Activated CD8-positive, alpha-beta memory T cell treated with anti-CD3 and anti-CD28 coated beads, Interleukin-2, amount 50 U/mL, for 48 hours (primary cell): Measurements from ENCODE around the gene PSME1.
A peak's percentile ranks its signal among the peaks of the same experiment; 100 is the strongest.

Experiments used
- DNase-seq: peaks from one replicate; pipeline ENCODE4 v3.0.0-alpha.2; 2020

Gene PSME1

DNA sequence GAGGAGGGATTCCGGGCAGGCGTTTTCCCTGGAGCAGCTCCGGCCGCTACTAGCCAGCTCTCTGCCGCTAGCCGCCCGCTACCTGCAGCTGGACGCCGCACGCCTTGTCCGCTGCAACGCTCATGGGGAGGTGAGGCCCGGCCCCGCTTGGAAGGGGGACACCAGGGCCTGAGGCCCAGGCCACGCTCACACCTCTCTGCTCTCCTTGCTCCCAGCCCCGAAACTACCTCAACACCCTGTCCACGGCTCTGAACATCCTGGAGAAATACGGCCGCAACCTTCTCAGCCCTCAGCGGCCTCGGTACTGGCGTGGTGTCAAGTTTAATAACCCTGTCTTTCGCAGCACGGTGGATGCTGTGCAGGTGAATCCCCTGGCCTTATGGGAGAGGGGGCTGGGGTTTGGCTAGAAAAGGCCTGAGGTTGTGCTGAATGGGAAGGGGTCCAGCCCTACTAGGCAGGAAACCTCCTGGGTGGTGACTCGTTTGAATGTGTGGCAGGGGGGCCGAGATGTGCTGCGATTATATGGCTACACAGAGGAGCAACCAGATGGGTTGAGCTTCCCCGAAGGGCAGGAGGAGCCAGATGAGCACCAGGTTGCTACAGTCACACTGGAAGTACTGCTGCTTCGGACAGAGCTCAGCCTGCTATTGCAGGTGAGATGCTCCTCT lies 11.9 kb downstream of the PSME1 start:
- DNase-seq, result no peak

DNA sequence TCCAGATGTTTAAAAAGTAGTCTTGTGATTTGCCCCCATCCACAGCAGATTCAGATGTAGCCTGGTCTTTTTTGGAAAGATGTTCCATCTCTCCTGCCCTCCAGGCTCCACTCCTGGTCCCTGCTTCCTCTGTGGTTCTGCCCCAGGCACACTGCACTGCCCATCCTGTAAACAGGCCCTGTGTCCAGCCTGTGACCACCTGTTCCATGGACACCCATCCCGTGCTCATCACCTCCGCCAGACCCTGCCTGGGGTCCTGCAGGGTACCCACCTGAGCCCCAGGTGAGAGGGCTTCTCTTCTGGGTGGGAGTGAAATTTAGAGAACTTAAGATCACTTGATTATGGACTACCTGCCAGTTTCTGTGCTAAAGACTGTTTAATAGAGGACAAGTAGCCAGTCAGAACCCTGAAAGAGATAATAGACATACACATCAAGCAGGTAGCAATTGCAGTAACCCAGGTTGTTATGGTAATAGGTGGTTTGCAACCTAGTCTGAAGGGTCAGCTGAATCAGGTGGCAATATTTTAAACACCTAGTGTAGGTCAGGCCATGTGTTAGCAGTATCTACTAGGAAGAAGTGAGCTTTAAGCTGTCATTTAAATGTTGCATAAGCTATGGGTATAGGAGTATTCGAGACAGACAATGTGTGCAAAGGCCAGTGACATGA lies 13.4 kb downstream of the PSME1 start:
- no peak for DNase-seq

DNA sequence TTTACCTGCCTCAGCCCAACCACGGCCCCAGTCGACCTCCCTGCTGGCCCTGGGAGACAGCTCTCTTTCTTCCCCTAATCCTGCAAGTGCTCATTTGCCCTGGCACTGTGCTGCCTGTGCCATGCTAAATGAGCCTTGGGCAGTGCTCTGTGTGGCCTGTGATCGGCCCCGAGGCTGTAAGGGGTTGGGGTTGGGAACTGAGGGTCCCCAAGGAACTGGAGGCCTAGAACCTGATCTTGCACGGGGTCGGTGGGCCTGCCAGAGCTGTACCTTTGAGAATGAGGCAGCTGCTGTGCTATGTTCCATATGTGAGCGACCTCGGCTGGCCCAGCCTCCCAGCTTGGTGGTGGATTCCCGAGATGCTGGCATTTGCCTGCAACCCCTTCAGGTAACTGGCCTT lies 14.1 kb downstream of the PSME1 start:
- DNase-seq, result no peak

DNA sequence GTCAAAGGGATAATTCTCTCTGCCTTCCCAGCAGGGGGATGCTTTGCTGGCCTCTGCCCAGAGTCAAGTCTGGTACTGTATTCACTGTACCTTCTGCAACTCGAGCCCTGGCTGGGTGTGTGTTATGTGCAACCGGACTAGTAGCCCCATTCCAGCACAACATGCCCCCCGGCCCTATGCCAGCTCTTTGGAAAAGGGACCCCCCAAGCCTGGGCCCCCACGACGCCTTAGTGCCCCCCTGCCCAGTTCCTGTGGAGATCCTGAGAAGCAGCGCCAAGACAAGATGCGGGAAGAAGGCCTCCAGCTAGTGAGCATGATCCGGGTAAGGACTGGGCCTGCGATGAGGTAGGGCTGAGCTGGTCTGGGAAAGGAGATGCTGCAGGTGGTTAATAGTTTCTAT lies 14.6 kb downstream of the PSME1 start:
- no peak for DNase-seq

GRCh38 chr14:24150993-24151392 lies 15.0 kb downstream of the PSME1 start:
- no peak for DNase-seq

DNA sequence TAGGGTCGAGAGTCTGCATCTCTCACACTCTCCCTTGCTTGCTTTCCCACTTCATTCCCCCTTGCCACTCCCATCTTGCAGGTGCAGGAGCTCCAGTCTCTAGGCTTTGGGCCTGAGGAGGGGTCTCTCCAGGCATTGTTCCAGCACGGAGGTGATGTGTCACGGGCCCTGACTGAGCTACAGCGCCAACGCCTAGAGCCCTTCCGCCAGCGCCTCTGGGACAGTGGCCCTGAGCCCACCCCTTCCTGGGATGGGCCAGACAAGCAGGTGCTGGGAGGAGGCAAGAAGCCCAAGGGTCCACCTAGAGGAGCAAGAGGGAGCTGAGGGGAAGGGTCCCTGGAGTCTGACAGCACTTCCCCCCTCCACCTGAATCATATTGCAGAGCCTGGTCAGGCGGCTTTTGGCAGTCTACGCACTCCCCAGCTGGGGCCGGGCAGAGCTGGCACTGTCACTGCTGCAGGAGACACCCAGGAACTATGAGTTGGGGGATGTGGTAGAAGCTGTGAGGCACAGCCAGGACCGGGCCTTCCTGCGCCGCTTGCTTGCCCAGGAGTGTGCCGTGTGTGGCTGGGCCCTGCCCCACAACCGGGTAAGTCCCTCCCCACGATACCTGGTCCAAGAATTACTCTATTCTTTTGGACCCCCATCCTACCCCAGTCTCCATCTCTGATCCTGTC lies 15.5 kb downstream of the PSME1 start:
- no peak for DNase-seq

DNA sequence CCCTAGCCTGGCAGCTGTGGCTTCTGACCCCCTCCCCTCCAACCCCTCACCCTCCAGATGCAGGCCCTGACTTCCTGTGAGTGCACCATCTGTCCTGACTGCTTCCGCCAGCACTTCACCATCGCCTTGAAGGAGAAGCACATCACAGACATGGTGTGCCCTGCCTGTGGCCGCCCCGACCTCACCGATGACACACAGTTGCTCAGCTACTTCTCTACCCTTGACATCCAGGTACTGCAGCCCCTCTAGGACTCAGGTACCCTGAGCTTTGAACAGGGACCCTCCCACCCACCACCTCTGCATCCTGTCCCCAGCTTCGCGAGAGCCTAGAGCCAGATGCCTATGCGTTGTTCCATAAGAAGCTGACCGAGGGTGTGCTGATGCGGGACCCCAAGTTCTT lies 19.1 kb downstream of the PSME1 start:
- DNase-seq, result no peak

DNA sequence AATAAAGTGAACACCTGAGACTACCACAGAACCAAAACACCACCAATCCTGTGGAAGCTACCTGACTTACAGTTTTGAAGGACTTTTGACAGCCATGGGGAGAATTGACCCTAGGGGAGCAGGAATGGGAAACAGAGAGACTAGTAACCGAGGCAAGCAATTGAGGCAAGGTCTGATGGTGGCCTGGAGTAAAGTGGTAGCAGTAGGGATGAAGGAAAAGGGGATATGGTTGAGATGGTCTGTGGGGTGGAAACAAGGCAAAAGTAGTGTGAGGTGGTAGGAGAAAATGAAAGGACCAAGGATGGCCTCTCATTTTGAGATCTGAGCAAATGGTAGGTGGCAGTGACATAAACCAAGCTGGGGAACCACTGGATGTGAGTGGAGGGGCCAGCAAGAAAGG lies 20.8 kb downstream of the PSME1 start:
- no peak for DNase-seq

GRCh38 chr14:24157331-24157730 lies 21.3 kb downstream of the PSME1 start:
- DNase-seq, result no peak

DNA sequence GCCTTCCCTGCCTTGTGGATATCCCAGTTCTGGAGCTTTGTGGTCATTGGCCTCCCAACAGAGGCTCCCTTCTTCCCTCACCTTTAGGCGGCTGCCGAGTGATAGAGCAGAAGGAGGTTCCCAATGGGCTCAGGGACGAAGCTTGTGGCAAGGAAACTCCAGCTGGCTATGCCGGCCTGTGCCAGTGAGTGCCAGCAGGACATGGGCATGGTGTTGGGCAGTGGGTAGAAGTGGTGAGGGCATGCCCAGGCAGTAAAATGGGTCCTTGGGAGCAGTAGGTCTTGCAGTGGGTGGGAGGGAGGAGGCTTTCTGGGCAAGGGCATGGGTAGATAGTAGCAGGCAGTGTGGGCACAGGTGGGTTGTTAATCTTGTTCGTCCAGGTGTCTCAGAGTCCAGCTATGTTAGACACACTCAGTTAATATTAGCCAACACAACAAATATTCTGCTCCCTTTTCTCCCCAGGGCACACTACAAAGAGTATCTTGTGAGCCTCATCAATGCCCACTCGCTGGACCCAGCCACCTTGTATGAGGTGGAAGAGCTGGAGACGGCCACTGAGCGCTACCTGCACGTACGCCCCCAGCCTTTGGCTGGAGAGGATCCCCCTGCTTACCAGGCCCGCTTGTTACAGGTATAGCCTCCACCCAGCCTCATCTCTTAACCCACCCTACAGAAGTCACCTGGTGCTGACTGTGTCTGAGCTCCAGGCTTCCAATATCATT lies 23.9 kb downstream of the PSME1 start:
- no peak for DNase-seq

- DNase-seq, result no peak
Measured at GRCh38 chr14:24160499-24160849, 24.5 kb downstream of the PSME1 start.

DNA sequence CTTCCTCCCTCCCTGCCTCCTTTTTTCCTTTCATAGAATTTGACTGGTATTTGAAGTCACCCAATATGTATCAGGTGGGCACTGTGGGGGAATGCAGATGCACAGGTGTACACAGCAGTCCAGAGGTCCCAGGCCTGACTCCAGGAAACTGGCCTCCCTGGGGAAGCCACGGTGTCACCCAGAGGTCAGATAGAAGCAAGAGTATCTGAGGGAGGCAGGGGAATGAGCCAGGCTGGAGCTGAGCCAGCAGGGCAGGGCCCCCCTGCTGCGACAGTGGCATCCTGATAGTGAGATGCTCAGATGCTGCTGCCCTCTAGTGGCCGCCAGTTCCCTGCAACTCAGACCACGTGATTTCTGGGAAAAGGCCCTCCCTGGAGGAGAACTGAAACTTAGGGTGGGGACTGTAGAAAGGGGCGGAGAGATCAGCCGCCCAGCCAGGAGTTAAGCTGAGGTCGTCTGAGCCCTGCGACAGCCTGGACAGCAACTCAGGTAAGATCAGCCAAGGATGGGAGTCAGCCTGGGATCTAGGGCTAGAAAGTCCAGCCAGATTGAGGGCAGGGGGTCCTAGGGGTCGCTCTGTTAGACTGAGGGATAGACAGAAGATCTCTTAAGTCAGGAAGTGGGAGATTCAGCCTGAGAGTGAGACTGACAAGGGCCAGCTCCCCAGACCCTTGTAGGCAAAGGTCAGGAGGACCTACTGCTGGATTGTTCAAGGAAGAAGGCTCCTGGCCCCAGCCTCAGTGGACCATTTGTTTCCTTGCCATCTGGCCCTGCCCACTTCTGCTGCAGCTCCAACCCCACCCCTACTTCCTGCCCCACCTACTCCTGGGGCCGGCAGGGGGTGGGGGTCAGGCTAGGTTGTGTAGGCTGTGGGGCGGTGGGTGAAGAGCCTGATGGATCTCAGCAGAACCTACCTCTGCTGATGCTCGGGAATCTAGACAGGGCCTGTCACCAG lies 25.1 kb downstream of the PSME1 start, which contains the start of gene IRF9:
Gene IRF9, plus strand, starts transcription at position 416 of the 955 bp plus-strand sequence. CDS start 880 bp downstream, outside the sequence.
- DNase-seq, result peak; percentile 100

- DNase-seq, result no peak
Measured at GRCh38 chr14:24162093-24162492, 26.1 kb downstream of the PSME1 start.

- DNase-seq, result no peak
Measured at GRCh38 chr14:24164518-24164991, 28.6 kb downstream of the PSME1 start.

GRCh38 chr14:24165785-24166184 lies 29.8 kb downstream of the PSME1 start:
- DNase-seq, result no peak

- DNase-seq, result no peak
Measured at GRCh38 chr14:24167469-24168114, 31.6 kb downstream of the PSME1 start.

GRCh38 chr14:24171422-24172260 lies 35.6 kb downstream of the PSME1 start, which contains the start of gene REC8:
Gene REC8, plus strand, starts transcription at chr14:24172080. Its CDS starts 473 bp downstream, at chr14:24172553.
- DNase-seq, result peak; percentile 89

DNA sequence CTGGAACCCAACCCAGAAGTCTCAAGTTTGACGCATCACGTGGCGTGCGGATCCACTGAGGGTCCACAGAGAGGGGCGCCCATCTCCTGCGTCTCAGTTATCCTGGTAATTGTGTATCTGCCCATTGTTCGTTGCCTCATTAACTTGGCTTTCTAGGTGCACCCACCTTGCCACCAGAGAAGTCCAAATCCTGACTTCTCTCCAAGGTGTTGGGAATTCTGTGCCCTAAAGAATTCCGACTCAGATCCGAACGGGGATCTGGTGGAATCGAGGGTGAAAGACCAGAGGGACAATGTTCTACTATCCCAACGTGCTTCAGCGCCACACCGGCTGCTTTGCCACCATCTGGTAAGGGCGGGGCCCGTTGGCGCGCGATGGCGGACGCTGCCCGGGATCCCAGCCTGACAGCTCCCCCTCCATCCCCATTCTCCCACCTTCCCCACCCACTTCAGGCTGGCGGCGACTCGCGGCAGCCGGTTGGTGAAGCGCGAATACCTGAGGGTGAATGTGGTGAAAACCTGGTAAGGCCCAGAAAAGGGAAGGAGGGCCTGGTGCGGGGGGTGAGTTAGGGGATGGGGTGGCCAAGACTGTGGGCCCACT lies 36.4 kb downstream of the PSME1 start:
- no peak for DNase-seq

DNA sequence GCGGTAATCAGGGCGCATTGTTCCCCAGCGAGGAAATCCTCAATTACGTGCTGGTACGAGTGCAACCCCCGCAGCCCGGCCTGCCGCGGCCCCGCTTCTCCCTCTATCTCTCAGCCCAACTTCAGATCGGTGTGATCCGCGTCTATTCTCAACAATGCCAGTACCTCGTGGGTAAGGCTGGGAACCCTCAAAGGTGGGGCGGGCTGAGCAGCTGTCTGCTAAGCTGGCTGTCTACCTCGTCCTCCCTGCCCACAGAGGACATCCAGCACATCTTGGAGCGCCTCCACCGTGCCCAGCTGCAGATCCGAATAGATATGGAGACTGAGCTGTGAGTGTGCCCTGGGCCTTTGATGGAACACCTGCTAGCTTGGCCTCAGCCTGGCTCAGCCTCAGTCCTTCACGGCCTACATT lies 36.9 kb downstream of the PSME1 start:
- no peak for DNase-seq

GRCh38 chr14:24176599-24176998 lies 40.6 kb downstream of the PSME1 start:
- DNase-seq, result no peak
